ENCODE measurements around the gene GALNT15.

GRCh38 chr3:16171009-16171408 lies 3.5 kb upstream of the GALNT15 start:
- no peak for TF ChIP-seq CTCF (IDR thresholded peaks at IDR 0.05)
- TF ChIP-seq POLR2A (IDR thresholded peaks at IDR 0.05), result no peak
- TF ChIP-seq POLR2AphosphoS5 (IDR thresholded peaks at IDR 0.05), result no peak
